Measurements from ENCODE around the gene GALNT6. TPM values are rescaled to one million over a fixed set of nuclear protein-coding genes. Genes with fewer than 3 reads are reported as not detected.

Gene GALNT6, protein sequence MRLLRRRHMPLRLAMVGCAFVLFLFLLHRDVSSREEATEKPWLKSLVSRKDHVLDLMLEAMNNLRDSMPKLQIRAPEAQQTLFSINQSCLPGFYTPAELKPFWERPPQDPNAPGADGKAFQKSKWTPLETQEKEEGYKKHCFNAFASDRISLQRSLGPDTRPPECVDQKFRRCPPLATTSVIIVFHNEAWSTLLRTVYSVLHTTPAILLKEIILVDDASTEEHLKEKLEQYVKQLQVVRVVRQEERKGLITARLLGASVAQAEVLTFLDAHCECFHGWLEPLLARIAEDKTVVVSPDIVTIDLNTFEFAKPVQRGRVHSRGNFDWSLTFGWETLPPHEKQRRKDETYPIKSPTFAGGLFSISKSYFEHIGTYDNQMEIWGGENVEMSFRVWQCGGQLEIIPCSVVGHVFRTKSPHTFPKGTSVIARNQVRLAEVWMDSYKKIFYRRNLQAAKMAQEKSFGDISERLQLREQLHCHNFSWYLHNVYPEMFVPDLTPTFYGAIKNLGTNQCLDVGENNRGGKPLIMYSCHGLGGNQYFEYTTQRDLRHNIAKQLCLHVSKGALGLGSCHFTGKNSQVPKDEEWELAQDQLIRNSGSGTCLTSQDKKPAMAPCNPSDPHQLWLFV
- total RNA-seq, result 10 to 100 TPM; 30.0 to 31.0 TPM

DNA sequence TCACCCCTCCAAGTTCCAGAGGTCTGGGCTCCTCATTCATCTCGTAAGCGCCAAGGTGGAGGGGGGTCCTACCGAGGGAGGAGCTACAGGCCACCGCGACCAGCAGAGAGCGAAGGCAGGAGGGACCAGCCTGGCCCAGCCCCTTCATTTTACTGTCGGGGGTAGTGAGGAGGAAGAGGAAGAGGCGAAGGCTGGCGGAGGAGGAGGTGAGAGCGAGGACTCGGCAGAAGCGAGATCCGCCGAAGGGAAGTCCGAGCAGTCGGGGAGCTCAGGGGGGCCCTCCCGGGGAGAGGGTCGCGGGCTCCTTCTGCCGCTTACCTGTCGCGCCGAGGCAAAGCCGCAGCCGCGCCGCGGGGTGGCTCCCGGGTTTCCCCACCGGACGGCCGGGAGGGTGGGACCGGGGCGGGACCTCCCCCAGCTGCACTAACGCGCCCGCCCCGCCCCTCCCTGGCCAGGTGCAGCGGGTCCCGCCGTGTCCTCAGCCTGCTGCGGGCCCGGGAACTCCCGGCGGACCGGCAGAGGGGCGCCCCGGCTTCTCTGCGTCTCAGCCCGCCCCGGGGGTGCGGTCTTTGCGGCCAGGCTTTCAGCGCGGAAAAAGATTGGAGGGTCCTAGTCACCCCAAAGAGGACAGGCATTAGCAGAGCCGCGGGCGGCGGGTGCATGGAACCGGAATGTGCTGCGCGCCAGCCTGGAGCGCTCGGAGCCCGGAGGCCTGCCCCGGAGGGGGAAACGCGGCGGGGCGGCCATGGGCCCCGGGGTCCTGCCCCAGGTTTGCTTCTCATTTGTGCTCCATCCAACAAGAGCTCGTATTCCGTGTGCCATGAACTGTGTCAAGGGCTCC is at the start of gene GALNT6:
TSS of gene GALNT6 (minus strand) at position 124 of the 841 bp plus-strand sequence. CDS start 11,625 bp downstream, outside the sequence.
- no peaks in the 10 kb centered on the region for H3K27me3 Mint-ChIP-seq

DNA sequence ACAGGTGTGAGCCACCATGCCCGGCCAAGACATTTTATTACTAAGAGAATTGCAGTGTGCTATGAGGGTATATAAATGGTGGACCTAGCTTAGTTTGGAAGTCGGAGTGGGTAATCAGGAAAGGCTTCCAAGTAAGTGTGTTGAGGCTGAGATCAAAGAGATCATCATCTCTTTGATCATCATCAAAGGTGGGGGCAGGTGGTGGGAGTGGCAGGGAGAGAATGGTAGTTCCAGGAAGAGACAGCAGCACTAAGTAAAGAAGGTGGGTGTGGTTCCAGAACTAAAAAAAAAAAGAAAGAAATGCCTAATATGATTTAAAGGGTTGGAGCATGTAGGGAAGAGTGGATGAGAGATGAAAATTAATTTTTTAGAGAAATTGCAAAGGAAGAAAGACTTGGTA is 48.1 kb upstream of the GALNT6 start:
- Mint-ChIP-seq H3K27ac (peak overlapping the region; percentile 5), H3K4me1 (peaks cover 33% of the 10 kb centered on the region), H3K4me3 (peak overlapping the region; percentile 34), H3K27me3 (peaks cover 5% of the 10 kb centered on the region), H3K9me3 (no peaks in the 10 kb centered on the region), H3K36me3 (peaks cover 7% of the 10 kb centered on the region)
- DNase-seq, result no peak
- peak; percentile 70 for ATAC-seq (ENCODE audit: low read depth)
- POLR2A ChIA-PET, result interaction anchor here (0.6 kb wide), 1 partner anchor 212 kb away, joined by 3 read pairs; no protein-coding TSS in a partner anchor

More for the DNA sequence above, at the start of gene GALNT6:
- peak within 1 kb of the TSS; percentile 97 for H3K4me3 Mint-ChIP-seq
- POLR2A ChIA-PET, result interaction anchor here (0.7 to 4.4 kb wide), 4 partner anchors 8 to 535 kb away, joined by 3 to 35 read pairs (median 4); no protein-coding TSS in a partner anchor
- H3K9me3 Mint-ChIP-seq, result no peaks in the 10 kb centered on the region
- H3K27ac Mint-ChIP-seq, result peak within 1 kb of the TSS; percentile 93
- ATAC-seq (ENCODE audit: low read depth), result peak; percentile 67
- H3K4me1 Mint-ChIP-seq, result peaks cover 68% of the 10 kb centered on the region
- peaks cover 5% of the 10 kb centered on the region for H3K36me3 Mint-ChIP-seq
- DNase-seq, result peak; percentile 84

DNA sequence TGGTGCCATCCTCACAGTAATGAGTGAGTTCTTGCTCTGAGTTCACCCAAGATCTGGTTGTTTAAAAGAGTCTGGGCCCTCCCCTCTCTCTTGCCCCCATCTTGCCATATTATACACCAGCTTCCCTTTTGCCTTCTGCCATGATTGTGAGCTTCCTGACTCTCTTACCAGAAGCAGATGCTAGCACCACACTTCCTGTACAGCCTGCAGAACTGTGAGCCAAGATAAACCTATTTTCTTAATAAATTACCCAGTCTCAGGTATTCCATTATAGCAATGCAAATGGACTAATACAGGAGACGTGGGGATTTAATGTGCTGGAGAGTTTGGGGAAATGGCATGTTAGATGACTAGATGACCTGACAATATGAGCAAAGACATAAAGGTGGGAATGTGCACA is 46.2 kb upstream of the GALNT6 start:
- Mint-ChIP-seq H3K27ac (no peak overlapping the region), H3K27me3 (peaks cover 5% of the 10 kb centered on the region), H3K4me3 (no peak overlapping the region), H3K36me3 (peaks cover 7% of the 10 kb centered on the region), H3K9me3 (no peaks in the 10 kb centered on the region), H3K4me1 (peaks cover 34% of the 10 kb centered on the region)
- DNase-seq (no peak), ATAC-seq (ENCODE audit: low read depth) (no peak)
- POLR2A ChIA-PET, result no interaction called here

DNA sequence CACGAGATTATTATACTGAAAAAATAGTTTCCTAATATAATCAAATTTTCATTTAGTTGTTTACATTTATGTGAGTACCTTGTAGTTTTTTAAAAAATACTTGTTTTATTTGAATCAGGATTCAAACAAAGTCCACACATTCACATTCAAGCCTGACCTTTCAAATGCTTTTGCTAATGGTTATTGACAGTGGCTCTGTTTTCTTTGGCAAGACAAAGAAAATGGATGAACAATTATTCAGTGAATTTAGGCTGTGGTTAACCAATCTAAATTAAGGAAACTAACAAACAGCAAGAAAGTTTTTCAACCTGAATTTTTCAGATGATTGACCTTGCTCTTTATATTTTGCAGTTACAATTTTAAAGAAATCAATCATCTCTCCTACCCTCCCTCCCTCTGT is 43.1 kb upstream of the GALNT6 start:
- ATAC-seq (ENCODE audit: low read depth), result no peak
- Mint-ChIP-seq H3K36me3 (peaks cover 3% of the 10 kb centered on the region), H3K4me1 (peaks cover 19% of the 10 kb centered on the region), H3K9me3 (peaks cover 1% of the 10 kb centered on the region), H3K27me3 (peaks cover 16% of the 10 kb centered on the region), H3K4me3 (no peak overlapping the region), H3K27ac (no peak overlapping the region)
- POLR2A ChIA-PET, result no interaction called here
- DNase-seq, result no peak

DNA sequence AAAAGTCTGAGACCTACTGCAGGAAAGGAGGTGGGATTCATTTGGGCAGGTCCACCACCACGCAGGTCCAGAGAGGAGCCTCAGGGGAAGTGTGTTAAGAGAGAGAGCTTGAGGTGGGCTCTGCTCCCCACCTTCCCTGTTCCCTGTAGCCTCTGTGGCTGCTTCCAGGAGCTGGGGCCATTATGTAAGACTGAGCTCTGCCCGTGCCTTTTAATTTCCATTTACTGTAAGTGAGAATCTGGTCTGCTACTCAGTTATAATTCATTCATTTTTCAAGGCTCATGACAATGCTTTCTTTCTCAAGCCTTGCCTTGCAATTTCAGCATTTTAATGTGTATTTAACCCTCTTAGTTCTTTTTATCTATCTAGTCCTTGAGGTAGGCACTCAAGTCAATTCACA is 41.7 kb upstream of the GALNT6 start:
- H3K27me3 Mint-ChIP-seq, result peaks cover 16% of the 10 kb centered on the region
- no peak for ATAC-seq (ENCODE audit: low read depth)
- peaks cover 3% of the 10 kb centered on the region for H3K36me3 Mint-ChIP-seq
- H3K27ac Mint-ChIP-seq, result no peak overlapping the region
- peaks cover 9% of the 10 kb centered on the region for H3K4me1 Mint-ChIP-seq
- peaks cover 1% of the 10 kb centered on the region for H3K9me3 Mint-ChIP-seq
- no peak overlapping the region for H3K4me3 Mint-ChIP-seq
- POLR2A ChIA-PET, result no interaction called here
- no peak for DNase-seq

DNA sequence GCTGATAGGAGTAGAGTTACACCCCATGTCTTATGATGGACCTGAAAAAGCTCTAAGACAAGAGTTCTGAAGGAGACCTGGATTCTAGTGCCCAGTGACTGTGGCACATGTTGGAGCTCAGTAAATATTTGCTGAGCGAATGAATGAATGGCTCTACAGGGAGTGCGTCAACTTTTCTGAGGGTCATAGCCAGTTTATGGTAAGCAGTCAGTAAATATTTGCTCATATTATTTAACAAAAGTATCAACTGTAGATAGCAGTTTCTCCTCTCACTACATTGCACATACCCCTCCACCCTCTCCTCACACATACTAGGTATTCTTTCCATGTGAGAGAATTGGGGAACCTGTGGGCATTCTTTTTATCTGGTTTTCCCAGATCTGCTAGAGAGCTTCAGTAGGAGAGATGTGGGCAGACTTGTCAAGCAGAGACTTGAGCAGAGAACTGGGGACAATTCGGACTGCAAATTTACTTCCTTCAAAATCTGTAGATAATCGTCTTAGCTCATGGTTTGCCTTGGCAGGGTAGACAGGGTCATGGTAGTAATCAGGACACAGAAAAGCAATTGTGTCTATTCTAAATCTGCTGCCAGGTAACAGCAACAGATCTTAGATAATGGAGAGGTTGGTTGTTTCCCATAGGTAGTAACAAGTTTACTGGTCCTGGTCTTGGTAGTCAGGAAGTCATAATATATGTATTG is 39.1 kb upstream of the GALNT6 start:
- DNase-seq, result no peak
- Mint-ChIP-seq H3K27me3 (peaks cover 16% of the 10 kb centered on the region), H3K9me3 (peaks cover 1% of the 10 kb centered on the region), H3K27ac (no peak overlapping the region), H3K36me3 (peaks cover 3% of the 10 kb centered on the region), H3K4me3 (no peak overlapping the region), H3K4me1 (peaks cover 13% of the 10 kb centered on the region)
- POLR2A ChIA-PET, result no interaction called here
- ATAC-seq (ENCODE audit: low read depth), result no peak

DNA sequence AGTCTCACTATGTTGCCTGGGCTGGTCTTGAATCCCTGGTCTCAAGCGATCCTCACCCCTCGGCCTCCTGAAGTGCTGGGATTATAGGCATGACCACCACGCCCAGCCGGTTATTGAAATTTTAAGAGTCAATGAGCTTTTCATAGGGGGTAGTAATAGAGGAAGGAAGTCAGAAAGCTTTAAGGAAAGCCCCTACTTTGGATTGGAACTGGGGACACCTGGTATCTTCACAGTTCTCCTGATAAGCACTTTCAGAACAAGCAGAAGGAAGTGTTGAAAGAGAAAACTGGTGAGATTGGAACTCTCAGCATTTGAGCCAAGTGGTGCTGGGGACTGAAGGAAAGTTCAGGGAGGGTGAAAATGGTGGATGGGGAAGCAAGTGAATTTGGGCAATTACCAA is 38.5 kb upstream of the GALNT6 start:
- POLR2A ChIA-PET, result no interaction called here
- no peak for ATAC-seq (ENCODE audit: low read depth)

DNA sequence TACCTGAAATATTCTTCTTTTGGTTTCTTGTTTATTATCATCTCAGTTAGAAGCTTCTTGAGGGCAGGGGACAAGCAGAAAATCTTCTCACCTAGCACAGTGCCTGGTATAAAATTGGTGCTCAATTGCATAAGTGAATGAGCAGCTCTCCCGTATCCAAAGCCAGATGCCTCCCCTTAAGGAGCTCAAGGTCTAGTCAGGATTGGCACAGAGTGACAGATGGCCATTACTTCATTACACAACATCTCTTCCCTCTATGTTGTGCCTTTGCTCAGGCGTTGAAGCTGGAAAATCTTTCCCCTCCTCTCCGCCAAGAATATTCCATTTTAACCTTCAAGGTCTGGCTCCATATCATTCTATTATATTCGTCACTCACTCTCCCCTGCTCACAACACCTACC is 37.0 kb upstream of the GALNT6 start:
- no peak for DNase-seq
- ATAC-seq (ENCODE audit: low read depth), result no peak
- H3K36me3 Mint-ChIP-seq, result peaks cover 3% of the 10 kb centered on the region
- H3K27me3 Mint-ChIP-seq, result peaks cover 12% of the 10 kb centered on the region
- no peak overlapping the region for H3K27ac Mint-ChIP-seq
- H3K4me1 Mint-ChIP-seq, result peaks cover 21% of the 10 kb centered on the region
- peaks cover 1% of the 10 kb centered on the region for H3K9me3 Mint-ChIP-seq
- H3K4me3 Mint-ChIP-seq, result no peak overlapping the region
- POLR2A ChIA-PET, result no interaction called here

More for the DNA sequence above, 38.5 kb upstream of the GALNT6 start:
- no peak for DNase-seq
- no peak overlapping the region for H3K27ac Mint-ChIP-seq
- peaks cover 3% of the 10 kb centered on the region for H3K36me3 Mint-ChIP-seq
- peaks cover 1% of the 10 kb centered on the region for H3K9me3 Mint-ChIP-seq
- H3K27me3 Mint-ChIP-seq, result peaks cover 11% of the 10 kb centered on the region
- peaks cover 15% of the 10 kb centered on the region for H3K4me1 Mint-ChIP-seq
- no peak overlapping the region for H3K4me3 Mint-ChIP-seq

DNA sequence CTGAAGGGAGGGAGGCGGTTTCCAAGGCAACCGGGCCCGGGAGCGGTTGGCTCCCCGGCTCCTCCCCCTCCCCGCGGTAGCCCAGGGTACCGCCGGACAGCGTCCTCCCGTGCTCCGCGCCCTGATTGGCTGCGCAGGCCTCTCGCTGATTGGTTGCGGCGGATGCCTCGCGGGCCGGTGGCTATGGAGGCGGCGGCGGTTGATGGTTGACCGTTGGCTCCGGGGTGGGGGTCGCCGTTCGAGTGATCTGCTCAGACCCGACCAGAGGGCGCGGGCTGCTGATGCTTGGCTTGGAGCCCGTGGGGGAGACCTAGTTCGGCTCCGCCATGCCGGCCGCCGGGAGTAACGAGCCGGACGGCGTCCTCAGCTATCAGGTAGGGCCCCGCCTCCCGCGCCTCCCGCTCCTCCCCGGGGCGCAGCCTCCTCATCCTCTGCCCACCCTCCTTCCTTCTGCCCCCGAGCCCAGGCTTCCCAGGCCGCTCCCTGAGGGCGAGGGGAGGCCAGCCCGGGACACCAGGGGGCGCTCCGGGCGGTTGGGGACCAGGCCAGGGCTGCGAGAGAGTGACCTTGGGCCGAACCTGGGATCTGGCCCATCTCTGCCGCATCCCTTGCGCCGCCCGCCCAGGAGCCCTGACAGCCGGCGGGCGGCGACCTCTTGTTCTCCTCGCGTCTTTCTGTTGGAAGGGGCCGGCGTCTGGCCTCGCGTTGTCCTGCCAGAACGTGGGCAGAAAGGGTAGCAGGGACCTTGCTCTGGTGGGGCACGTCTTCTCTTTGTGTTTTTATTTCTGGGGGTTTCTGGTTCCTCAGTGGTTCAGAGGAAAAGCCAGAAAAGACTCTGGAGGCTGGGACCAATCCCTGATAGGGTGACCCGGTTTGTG is 33.7 kb upstream of the GALNT6 start, which contains the start of gene SLC4A8:
TSS of gene SLC4A8 (plus strand) at position 170 of the 878 bp plus-strand sequence. CDS start at position 327, 157 bp downstream.
- POLR2A ChIA-PET, result interaction anchor here (0.6 to 1.1 kb wide), 2 partner anchors 31 to 97 kb away, joined by 4 to 7 read pairs; no protein-coding TSS in a partner anchor
- Mint-ChIP-seq H3K4me1 (peaks cover 23% of the 10 kb centered on the region), H3K27me3 (peaks cover 6% of the 10 kb centered on the region), H3K27ac (peak within 1 kb of the TSS; percentile 26), H3K36me3 (no peaks in the 10 kb centered on the region), H3K9me3 (no peaks in the 10 kb centered on the region), H3K4me3 (peak within 1 kb of the TSS; percentile 76)
- DNase-seq (peak; percentile 84), ATAC-seq (ENCODE audit: low read depth) (peak; percentile 90)

DNA sequence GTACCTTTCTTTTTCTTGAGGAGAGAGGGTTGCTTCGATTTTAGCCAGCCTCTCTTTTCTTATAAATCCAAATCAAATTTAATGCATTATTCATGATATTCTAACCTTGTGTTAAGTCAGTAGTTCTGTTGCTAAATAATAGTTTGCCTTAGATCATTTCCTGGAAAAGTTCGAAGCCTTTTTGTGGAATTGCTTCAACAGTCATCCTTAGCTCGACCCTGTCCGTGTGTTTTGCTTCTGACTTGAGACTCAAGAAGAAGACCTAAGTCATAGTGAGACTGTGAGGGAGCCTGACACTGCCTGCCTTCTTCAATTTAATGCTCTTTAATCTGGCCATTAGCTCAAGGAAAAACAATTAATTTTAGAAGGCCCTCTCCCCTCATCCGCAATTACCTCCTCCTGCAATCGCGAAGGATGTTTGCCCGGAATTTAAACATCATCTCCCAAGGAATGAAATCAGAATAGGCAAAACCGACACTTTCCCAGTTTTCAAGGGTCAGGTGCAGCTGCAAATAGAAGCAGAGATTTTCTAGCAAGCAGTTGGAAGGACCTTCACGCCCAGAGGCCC is 33.0 kb upstream of the GALNT6 start:
- POLR2A ChIA-PET, result interaction anchor here (0.6 to 1.1 kb wide), 2 partner anchors 30 to 97 kb away, joined by 4 to 7 read pairs; no protein-coding TSS in a partner anchor
- ATAC-seq (ENCODE audit: low read depth), result no peak

DNA sequence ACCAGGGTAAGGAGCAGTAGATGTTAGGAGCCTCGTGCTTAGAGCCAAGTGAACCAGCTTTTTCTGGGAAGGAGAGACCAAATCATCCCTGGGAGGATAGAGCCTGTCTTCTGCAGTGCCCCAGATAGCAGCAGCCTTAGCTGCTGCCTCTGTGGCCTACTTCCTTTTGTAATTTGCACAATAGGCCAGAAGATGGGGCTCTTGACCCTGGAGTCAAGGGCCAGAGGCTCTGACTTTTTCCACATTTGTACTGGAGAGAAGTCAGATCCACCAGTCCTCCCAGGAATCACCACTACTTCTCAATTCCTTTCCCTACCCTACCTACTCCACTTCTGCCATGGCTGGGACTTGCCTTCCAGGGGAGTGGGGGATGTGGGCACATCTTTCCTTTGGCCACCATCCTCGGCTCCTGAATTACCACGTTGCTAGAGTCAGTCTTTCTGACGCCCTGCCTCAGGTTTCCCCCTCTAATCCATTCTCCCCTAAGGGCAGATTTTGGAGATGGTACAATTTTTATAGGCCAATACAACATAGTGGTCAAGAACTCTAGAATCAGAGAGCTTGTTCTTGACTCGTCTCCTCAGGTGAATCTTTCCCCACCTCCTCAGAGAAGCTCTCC is 30.2 kb upstream of the GALNT6 start:
- no peaks in the 10 kb centered on the region for H3K9me3 Mint-ChIP-seq
- ATAC-seq (ENCODE audit: low read depth) (no peak), DNase-seq (peak; percentile 42)
- POLR2A ChIA-PET, result interaction anchor here (1.0 kb wide), 1 partner anchor 111 kb away, joined by 3 read pairs; no protein-coding TSS in a partner anchor
- peaks cover 19% of the 10 kb centered on the region for H3K4me1 Mint-ChIP-seq
- H3K4me3 Mint-ChIP-seq, result no peak overlapping the region
- no peak overlapping the region for H3K27ac Mint-ChIP-seq
- H3K36me3 Mint-ChIP-seq, result no peaks in the 10 kb centered on the region
- H3K27me3 Mint-ChIP-seq, result peaks cover 3% of the 10 kb centered on the region

More for the DNA sequence above, 33.0 kb upstream of the GALNT6 start:
- H3K9me3 Mint-ChIP-seq, result no peaks in the 10 kb centered on the region
- H3K36me3 Mint-ChIP-seq, result no peaks in the 10 kb centered on the region
- peaks cover 27% of the 10 kb centered on the region for H3K4me1 Mint-ChIP-seq
- peaks cover 3% of the 10 kb centered on the region for H3K27me3 Mint-ChIP-seq
- H3K4me3 Mint-ChIP-seq, result peak overlapping the region; percentile 76
- no peak overlapping the region for H3K27ac Mint-ChIP-seq
- no peak for DNase-seq

Measured in activated naive CD8-positive, alpha-beta T cell treated with anti-CD3 and anti-CD28 coated beads, Interleukin-2, amount 10 ng/mL, durations not matched to agents 7 days and 5 days (primary cell).